Lower leg skin (tissue), 3 donors: ENCODE results near the gene MSRB3.

ENCODE experiments used
- CTCF ChIP-seq, 3 donors: fragments of 450-650 bp; IDR thresholded peaks; one replicate each; pipeline ENCODE4 v1.5.1; 2016; ENCODE audit warnings: antibody characterized with exemption in 3 of 3, mild to moderate bottlenecking in 3 of 3, moderate library complexity in 2 of 3
- POLR2A ChIP-seq, 2 donors: fragments of 450-650 bp; IDR thresholded peaks; one replicate each; pipeline ENCODE4 v1.6.1; 2016 to 2017; ENCODE audit warnings: antibody characterized with exemption in 2 of 2, mild to moderate bottlenecking in 1 of 2, moderate library complexity in 1 of 2

GRCh38 chr12:65501093-65501621 lies 222.7 kb downstream of the MSRB3 start:
- TF ChIP-seq POLR2A (IDR thresholded peaks at IDR 0.05) (no peak), CTCF (IDR thresholded peaks at IDR 0.05) (no peak)
